A673 (cell line): ENCODE measurements around the gene POU2AF2. TPM values are rescaled to one million over a fixed set of nuclear protein-coding genes. Genes with fewer than 3 reads are reported as not detected.

Experiments used
- BruUV-seq: library from RNA; stranded (reverse); fragments of 400-500 nt; replicated peaks from 2 replicates; lab custom pipeline; 2021; lab: Mats Ljungman, UMichigan
- CTCF ChIA-PET: fragments of 300-600 bp; sonication (Branson Sonifier 250); formaldehyde crosslinking; loops from one replicate; lab custom pipeline; 2022; ENCODE audit warnings: antibody characterized with exemption; lab: Charles Lee
- POLR2A ChIA-PET: fragments of 300-600 bp; sonication (Branson Sonifier 250); formaldehyde crosslinking; loops from one replicate; lab custom pipeline; 2022; ENCODE audit warnings: antibody characterized with exemption; ENCODE audit not compliant: low non-redundant PET; lab: Charles Lee
- DNase-seq: peaks from one replicate; pipeline ENCODE4 v3.0.0-alpha.2; 2015; ENCODE audit warnings: low spot score
- H3K27ac ChIP-seq: fragments of 200-600 bp; sonication (generic); 2 replicates; pipeline ENCODE4 v1.5.1; 2016; ENCODE audit warnings: mixed run types, low read depth, mild to moderate bottlenecking, mixed read lengths, antibody characterized with exemption, low read length; ENCODE audit not compliant: poor library complexity, severe bottlenecking
- H3K27me3 ChIP-seq: fragments of 200-600 bp; sonication (generic); replicated peaks from 2 replicates; pipeline ENCODE4 v1.6.1; 2017; ENCODE audit warnings: mixed run types, low read depth, mild to moderate bottlenecking, mixed read lengths, antibody characterized with exemption, low read length; ENCODE audit not compliant: insufficient read depth, poor library complexity
- H3K36me3 ChIP-seq: fragments of 200-600 bp; sonication (generic); 2 replicates; pipeline ENCODE4 v1.6.1; 2016; ENCODE audit warnings: mixed run types, mild to moderate bottlenecking, mixed read lengths, antibody characterized with exemption, low read length; ENCODE audit not compliant: insufficient read depth, poor library complexity, severe bottlenecking
- H3K4me1 ChIP-seq: fragments of 200-600 bp; sonication (generic); 2 replicates; pipeline ENCODE4 v1.6.1; 2017; ENCODE audit warnings: mixed run types, mild to moderate bottlenecking, mixed read lengths, antibody characterized with exemption, low read length; ENCODE audit not compliant: insufficient read depth, poor library complexity, severe bottlenecking
- H3K4me3 ChIP-seq: fragments of 200-600 bp; sonication (generic); 2 replicates; pipeline ENCODE4 v1.5.1; 2016; ENCODE audit warnings: low read depth, mixed run types, mild to moderate bottlenecking, mixed read lengths, low read length; ENCODE audit not compliant: poor library complexity, severe bottlenecking
- H3K9me3 ChIP-seq: fragments of 200-600 bp; sonication (generic); 2 replicates; pipeline ENCODE4 v1.6.1; 2016; ENCODE audit warnings: mixed run types, low read depth, mild to moderate bottlenecking, mixed read lengths, antibody characterized with exemption, low read length; ENCODE audit not compliant: poor library complexity, severe bottlenecking
- CTCF ChIP-seq: fragments of 300-800, 200-600 bp; sonication (generic); conservative IDR thresholded peaks from 2 replicates; pipeline ENCODE4 v1.5.1; 2017; ENCODE audit warnings: low read depth, mild to moderate bottlenecking, antibody characterized with exemption, low read length, moderate library complexity, mixed read lengths
- EZH2 ChIP-seq: fragments of 200-600 bp; sonication (generic); IDR thresholded peaks from 2 replicates; pipeline ENCODE4 v1.6.1; 2017; ENCODE audit warnings: borderline replicate concordance, low read depth, mild to moderate bottlenecking, mixed read lengths, antibody characterized with exemption, low read length; ENCODE audit not compliant: poor library complexity, severe bottlenecking
- intact Hi-C: fragments of 100-400 bp; cut with micrococcal nuclease; formaldehyde crosslinking; loops from one replicate; pipeline ENCODE4 v1.10.0; 2022; ENCODE audit not compliant: unreplicated experiment
- total RNA-seq: library from RNA; stranded (reverse); gene quantifications from 2 replicates; pipeline ENCODE4 v1.2.3, GENCODE V29; 2021

POU2AF2 gene
- total RNA-seq, 1 experiment from 2014 or later: not detected

- no peak for TF ChIP-seq CTCF
- no peaks in the 10 kb centered on the region for H3K27me3 ChIP-seq
- no peaks in the 10 kb centered on the region for H3K9me3 ChIP-seq
- no peak overlapping the region for H3K27ac ChIP-seq
- peaks cover 32% of the 10 kb centered on the region for H3K4me1 ChIP-seq
- CTCF ChIA-PET: no interaction called here
- intact Hi-C loops: no loop called here
- no peak for DNase-seq
- no peaks in the 10 kb centered on the region for H3K36me3 ChIP-seq
- no peak overlapping the region for H3K4me3 ChIP-seq
- BruUV-seq: no TSS peak
- POLR2A ChIA-PET: interaction anchor here (0.5 kb wide), 1 partner anchor 15 kb away, joined by 9 read pairs; no protein-coding TSS in a partner anchor
These were observed 60.8 kb downstream of the POU2AF2 start for GRCh38 chr11:111306321-111306720.

GRCh38 chr11:111307472-111308108 lies 62.1 kb downstream of the POU2AF2 start:
- Histone ChIP-seq H3K36me3 (no peaks in the 10 kb centered on the region), H3K4me1 (peaks cover 26% of the 10 kb centered on the region), H3K9me3 (no peaks in the 10 kb centered on the region), H3K27ac (no peak overlapping the region), H3K27me3 (no peaks in the 10 kb centered on the region), H3K4me3 (no peak overlapping the region)
- no peak for TF ChIP-seq CTCF
- no peak for TF ChIP-seq EZH2
- intact Hi-C loops: no loop called here
- no TSS peak for BruUV-seq
- POLR2A ChIA-PET: no interaction called here
- no peak for DNase-seq
- CTCF ChIA-PET: no interaction called here

DNA sequence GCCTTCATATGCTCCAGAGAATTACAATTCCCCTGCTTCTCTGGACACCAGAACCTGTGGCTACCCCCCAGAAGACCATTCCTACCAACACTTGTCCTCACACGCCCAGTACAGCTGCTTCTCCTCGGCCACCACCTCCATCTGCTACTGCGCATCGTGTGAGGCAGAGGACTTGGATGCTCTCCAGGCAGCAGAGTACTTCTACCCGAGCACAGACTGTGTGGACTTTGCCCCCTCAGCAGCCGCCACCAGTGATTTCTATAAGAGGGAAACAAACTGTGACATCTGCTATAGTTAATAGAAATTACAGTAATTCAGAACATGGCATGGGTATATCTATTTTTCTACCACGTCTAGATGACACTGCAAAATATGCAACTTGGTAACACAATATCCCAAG lies 62.6 kb downstream of the POU2AF2 start:
- Histone ChIP-seq H3K9me3 (no peaks in the 10 kb centered on the region), H3K27ac (no peak overlapping the region), H3K36me3 (no peaks in the 10 kb centered on the region), H3K4me3 (no peak overlapping the region), H3K27me3 (no peaks in the 10 kb centered on the region), H3K4me1 (peaks cover 21% of the 10 kb centered on the region)
- no TSS peak for BruUV-seq
- intact Hi-C loops: no loop called here
- POLR2A ChIA-PET: no interaction called here
- CTCF ChIA-PET: no interaction called here
- peak; percentile 24 for DNase-seq
- TF ChIP-seq CTCF (no peak), EZH2 (no peak)
